Activated T-cell treated with anti-CD3 and anti-CD28 coated beads for 1 hour (primary cell): ENCODE measurements around the gene KRTAP4-12.
"Not testable (repeated sequence)": the region's sequence is repeated elsewhere in the genome, so short reads cannot be mapped to it uniquely, and the experiment has no call there.

Experiments
- DNase-seq: peaks from one replicate; pipeline ENCODE4 v3.0.0-alpha.2; 2020; ENCODE audit warnings: low read depth

Gene KRTAP4-12

DNA sequence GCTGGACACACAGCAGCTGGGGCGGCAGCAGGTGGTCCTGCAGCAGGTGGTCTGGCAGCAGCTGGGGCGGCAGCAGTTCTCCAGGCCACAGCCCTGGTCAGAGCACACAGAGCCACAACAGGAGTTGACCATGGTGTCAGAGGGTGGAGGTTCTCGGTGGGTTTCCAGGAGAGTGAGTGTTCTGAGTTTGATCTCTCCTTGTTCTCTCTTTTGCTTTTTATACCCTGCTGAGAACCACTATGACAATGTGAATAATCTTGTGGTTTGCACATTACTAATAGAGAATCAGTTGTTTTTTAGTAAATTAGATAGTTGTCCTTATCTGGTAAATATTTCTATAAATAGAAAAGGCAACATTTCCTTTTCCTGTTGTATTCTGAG, at the start of gene KRTAP4-12:
Gene KRTAP4-12, minus strand, starts transcription at position 192 of the 381 bp plus-strand sequence. Its CDS starts 60 bp downstream, at position 132.
- not testable (repeated sequence) for DNase-seq

- no peak for DNase-seq
These were observed 47.9 kb upstream of the KRTAP4-12 start for GRCh38 chr17:41171886-41172285.

- DNase-seq, result no peak
These were observed 44.1 kb upstream of the KRTAP4-12 start, which contains the start of gene KRTAP4-3 for GRCh38 chr17:41168121-41168520. KRTAP4-3 (minus strand) TSS chr17:41168221; CDS start chr17:41168172, 49 bp downstream.

- no peak for DNase-seq
These were observed 43.6 kb upstream of the KRTAP4-12 start for GRCh38 chr17:41167561-41167960.

GRCh38 chr17:41163828-41164227, 39.8 kb upstream of the KRTAP4-12 start:
- no peak for DNase-seq

GRCh38 chr17:41160648-41161047, 36.7 kb upstream of the KRTAP4-12 start, which contains the start of gene KRTAP4-4:
KRTAP4-4 (minus strand) TSS chr17:41160748; CDS start chr17:41160691, 57 bp downstream.
- no peak for DNase-seq

- not testable (repeated sequence) for DNase-seq
These were observed 36.2 kb upstream of the KRTAP4-12 start for GRCh38 chr17:41160190-41160589.

- DNase-seq, result no peak
These were observed 29.9 kb upstream of the KRTAP4-12 start for GRCh38 chr17:41153856-41154255.

DNA sequence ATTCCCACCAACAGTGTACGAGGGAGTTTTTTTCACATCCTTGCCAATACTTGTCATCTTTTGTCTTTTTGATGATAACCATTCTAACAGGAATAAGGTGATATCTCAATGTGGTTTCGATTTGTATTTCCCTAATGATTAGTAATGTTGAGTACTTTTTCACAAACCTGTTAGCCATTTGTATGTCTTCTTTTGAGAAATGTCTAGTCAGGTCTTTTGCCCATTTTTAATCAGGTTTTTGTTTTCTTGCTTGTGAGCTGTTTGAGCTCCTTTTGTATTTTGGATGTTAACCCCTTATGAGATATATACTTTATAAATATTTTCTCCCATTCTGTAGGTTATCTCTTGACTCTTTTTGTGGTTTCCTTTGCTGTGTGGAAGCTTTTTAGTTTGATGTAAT, 27.5 kb upstream of the KRTAP4-12 start:
- DNase-seq, result no peak

- no peak for DNase-seq
These were observed 26.0 kb upstream of the KRTAP4-12 start for GRCh38 chr17:41150026-41150425.

DNA sequence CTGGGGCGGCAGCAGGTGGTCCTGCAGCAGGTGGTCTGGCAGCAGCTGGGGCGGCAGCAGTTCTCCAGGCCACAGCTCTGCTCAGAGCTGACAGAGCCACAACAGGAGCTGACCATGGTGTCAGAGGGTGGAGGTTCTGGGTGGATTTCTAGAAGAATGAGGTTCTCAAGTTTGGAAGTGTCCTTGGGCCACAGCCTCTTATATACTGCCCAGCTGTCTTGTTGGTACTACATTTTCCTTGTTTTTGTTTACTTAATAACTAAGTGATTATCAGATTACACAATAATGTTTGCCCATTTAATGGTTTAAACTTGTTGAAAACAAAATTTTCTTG, 25.6 kb upstream of the KRTAP4-12 start, which contains the start of gene KRTAP4-5:
Gene KRTAP4-5, minus strand, starts transcription at position 174 of the 334 bp plus-strand sequence. Its CDS starts 58 bp downstream, at position 116.
- no peak for DNase-seq

- not testable (repeated sequence) for DNase-seq
These were observed 25.1 kb upstream of the KRTAP4-12 start for GRCh38 chr17:41148971-41149651.

GRCh38 chr17:41147531-41148204, 23.7 kb upstream of the KRTAP4-12 start:
- no peak for DNase-seq

DNA sequence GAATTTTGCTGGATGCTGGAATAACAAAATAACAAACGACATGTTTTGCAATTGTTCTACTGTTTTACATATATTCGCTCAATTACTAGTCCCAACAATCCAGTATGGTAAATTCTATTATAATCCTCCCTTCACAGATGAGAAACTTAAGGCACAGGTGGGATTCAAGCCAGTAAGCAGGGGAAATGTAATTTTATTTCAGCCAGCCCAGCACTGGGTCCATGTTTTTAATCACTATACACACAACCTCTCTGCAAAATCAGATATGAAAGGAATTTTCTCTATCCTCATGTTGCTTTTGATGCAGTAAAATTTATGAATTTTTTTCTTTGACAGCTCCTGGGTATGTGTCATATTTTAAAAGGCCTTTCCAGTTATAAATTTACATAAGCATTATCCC, 21.3 kb upstream of the KRTAP4-12 start:
- no peak for DNase-seq

DNA sequence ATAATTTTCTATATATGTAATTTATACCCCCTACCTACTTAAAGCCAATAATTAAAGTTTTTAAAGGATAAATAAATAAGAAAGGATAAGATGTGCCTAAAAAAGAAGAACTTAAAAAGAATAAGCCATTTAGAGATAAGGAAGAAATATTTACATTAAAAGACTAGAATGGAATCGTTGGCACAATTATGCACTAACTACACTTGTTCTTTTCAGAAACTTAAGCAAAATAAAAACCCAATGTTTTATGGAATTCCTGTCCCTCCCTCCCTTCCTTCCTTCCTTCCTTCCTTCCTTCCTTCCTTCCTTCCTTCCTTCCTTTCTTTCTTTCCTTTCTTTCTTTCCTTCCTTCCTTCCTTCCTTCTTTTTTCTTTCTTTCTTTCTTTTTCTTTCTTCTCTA, 20.9 kb upstream of the KRTAP4-12 start:
- no peak for DNase-seq

GRCh38 chr17:41141361-41141760, 17.4 kb upstream of the KRTAP4-12 start:
- no peak for DNase-seq

DNA sequence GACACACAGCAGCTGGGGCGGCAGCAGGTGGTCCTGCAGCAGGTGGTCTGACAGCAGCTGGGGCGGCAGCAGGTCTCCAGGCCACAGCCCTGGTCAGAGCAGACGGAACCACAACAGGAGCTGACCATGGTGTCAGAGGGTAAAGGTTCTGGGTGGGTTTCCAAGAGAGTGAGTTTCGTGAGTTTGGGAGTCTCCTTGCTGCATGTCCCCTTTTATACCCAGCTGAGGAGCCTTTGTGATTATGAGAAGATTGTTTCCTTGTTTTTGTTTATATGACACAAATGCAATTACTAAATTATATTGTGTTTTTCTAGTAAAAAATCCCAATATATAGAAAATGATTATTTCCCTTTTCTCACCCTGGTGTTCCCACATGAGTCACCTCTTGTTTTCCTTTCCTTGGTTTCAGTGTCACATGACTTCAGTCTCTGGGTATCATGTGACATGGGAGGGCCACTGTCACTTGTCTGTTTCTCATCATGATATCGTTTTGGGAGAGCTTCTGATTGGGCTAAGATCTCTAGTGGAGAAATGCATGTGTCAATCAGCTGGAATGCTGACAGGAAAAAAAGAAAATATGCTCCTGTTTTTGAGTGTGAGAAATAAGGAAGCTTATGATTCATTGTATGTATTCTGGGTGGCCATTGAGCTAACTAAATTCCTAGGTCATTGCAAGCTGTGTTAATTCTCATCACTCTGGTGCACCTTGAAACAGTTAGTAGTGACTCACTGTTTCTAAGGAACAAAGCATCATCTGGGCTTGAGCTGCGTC, 16.6 kb upstream of the KRTAP4-12 start, which contains the start of gene KRTAP4-6:
Gene KRTAP4-6, minus strand, starts transcription at position 185 of the 772 bp plus-strand sequence. Its CDS starts 57 bp downstream, at position 128.
- no peak for DNase-seq

DNA sequence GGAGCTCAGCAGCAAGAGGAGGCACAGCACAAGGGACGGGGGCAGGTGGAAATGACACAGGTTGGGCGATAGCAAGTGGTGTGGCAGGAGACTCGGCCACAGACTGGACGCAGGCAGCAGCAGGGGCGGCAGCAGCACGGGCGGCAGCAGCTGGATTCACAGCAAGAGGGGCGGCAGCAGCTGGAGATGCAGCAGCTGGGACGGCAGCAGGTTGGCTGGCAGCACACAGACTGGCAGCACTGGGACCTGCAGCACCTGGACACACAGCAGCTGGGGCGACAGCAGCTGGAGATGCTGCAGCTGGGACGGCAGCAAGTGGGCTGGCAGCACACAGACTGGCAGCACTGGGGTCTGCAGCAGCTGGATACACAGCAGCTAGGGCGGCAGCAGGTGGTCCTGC, 15.9 kb upstream of the KRTAP4-12 start:
- not testable (repeated sequence) for DNase-seq

DNA sequence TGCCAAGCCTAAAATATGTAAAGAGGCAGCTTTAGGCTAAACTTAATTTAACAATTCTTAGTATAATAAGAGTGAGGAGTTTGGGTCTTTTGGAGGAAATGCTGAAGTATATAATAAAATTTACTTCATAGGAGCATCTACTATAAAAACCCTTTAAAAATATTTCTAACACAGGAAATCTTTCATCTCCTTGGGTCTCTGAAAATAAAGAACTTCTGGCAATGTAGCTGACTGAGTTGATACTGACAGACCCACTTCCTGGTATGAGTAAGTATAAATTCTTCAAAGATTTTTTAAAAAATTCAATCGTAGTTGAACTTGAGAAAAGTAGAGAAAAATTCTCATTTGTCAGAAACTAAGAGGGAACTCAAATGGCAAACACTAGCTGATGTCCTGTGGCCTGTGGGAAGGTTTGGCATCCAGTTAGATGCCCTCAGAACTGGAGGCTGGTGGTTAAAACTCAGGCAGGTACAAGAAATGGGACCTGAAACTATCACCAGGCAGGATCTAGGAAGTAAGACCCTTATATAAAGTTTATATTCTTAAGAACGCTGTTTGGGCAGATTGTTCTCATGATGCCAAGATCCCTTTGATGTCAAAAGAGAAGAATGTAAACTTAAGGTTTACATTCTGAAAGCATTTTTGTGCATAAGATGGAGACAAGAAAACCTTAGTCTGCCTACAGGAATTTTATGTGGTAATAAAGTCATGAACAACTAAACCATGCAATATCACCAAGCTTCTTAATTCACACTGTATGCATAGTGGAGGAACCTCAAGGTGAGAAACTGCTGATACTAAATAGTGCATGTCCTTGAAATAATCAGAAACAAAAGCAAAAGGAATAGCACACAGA, 10.1 kb upstream of the KRTAP4-12 start:
- no peak for DNase-seq

GRCh38 chr17:41131979-41132378, 8.0 kb upstream of the KRTAP4-12 start:
- no peak for DNase-seq

- no peak for DNase-seq
These were observed 3.4 kb upstream of the KRTAP4-12 start for GRCh38 chr17:41127371-41127770.
